SU-DHL-6 (cell line): ENCODE data around the gene NCOA3.

Experiments used
- EZH2phosphoT487 ChIP-seq: fragments of 200-600 bp; sonication (generic), shearing (Covaris generic); conservative IDR thresholded peaks from 2 replicates; pipeline ENCODE4 v1.6.1; 2018; ENCODE audit warnings: mild to moderate bottlenecking, antibody characterized with exemption, low read length, moderate library complexity, mixed read lengths
- TF ChIP-seq, protein P1 (sequence below): fragments of 200-600 bp; sonication (generic); IDR thresholded peaks from one replicate; pipeline ENCODE4 v1.5.1; 2017; ENCODE audit warnings: antibody characterized with exemption, mild to moderate bottlenecking, low read length, moderate library complexity; ENCODE audit not compliant: insufficient read depth, poor library complexity, severe bottlenecking

DNA sequence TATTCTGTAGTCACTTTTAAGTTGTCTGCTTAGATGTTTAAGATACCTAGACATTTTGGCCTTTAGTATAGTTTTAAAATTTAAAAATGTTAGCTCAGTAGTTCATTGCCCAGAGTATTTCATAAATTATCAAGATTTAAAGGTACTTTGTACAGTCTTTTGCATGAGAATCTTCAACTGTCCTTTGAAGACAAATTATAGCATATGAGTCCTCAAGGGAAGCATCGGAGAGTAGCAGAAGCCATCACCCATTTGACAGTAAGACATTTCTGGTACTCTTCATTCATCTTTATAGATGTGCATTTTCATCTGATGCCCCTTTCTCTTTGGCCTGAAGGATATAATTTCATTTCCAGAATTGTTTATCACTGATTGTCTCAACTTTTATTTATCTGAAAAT lies 89.5 kb downstream of the NCOA3 start:
- TF ChIP-seq, protein P1, sequence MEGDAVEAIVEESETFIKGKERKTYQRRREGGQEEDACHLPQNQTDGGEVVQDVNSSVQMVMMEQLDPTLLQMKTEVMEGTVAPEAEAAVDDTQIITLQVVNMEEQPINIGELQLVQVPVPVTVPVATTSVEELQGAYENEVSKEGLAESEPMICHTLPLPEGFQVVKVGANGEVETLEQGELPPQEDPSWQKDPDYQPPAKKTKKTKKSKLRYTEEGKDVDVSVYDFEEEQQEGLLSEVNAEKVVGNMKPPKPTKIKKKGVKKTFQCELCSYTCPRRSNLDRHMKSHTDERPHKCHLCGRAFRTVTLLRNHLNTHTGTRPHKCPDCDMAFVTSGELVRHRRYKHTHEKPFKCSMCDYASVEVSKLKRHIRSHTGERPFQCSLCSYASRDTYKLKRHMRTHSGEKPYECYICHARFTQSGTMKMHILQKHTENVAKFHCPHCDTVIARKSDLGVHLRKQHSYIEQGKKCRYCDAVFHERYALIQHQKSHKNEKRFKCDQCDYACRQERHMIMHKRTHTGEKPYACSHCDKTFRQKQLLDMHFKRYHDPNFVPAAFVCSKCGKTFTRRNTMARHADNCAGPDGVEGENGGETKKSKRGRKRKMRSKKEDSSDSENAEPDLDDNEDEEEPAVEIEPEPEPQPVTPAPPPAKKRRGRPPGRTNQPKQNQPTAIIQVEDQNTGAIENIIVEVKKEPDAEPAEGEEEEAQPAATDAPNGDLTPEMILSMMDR, result no peak
- no peak for TF ChIP-seq EZH2phosphoT487
